ENCODE results near the gene CHRNA4. TPM values are rescaled to one million over a fixed set of nuclear protein-coding genes. Genes with fewer than 3 reads are reported as not detected.

The CHRNA4 gene
- total RNA-seq, 3 donors from 2014 or later (not counting 1 experiment from before 2014, with no cell fraction given), result not detected

DNA sequence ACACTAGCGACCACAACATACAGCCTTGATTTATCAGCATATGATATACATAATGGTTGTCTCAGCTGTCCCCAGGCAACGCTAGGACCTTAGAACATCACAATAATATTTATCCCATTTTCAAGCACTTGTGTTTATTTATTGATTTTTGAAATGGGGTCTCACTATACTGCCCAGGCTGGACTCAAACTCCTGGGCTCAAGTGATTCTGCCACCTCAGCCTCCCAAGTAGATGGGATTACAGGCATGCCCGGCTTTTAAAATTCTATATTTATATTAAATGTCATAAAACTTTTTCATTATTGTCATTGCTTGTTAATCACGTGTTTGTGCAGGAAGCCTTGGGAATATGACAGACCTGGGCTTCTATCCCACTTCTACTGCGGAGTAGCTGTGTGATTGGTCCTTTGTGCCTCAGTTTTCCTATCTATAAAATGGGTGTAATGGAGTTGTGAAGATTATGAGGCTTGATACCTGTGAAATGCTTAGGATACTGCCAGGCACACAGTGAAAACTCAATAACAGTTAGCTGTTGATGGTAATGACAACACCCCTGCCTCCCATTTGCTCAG lies 58.0 kb downstream of the CHRNA4 start:
- no peak overlapping the region for H3K4me3 Mint-ChIP-seq
- no peak for ATAC-seq

DNA sequence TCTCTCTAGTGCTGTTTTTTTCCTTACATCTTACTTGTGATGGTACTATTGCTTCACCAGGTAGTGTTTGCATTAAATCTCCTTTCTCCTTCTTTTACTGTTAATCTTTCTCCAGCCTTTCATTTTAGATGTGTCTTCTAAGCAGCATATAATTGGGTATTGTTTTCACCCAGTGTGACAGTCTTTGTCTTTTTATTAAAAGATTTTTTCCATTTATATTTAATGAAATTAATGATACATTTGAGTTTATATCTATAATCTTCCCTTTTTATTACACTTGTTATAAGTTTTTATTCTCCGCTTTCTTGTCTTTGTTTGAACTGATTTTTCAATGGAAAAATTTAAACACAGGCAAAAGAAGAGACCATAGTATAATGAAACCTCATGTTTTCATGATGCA lies 59.5 kb downstream of the CHRNA4 start:
- no CpG with 5 or more reads among the region's 1 CpG for WGBS (ENCODE audit: insufficient coverage)
- Histone ChIP-seq H3K36me3 (ENCODE audit: control insufficient read depth, insufficient read depth, low read length) (no peaks in the 10 kb centered on the region), H3K4me1 (ENCODE audit: control insufficient read depth, insufficient read depth, low read length) (no peaks in the 10 kb centered on the region), H3K4me3 (ENCODE audit: low read length) (no peak overlapping the region), H3K27ac (ENCODE audit: low read length) (no peak overlapping the region), H3K9me3 (ENCODE audit: control insufficient read depth, insufficient read depth, low read length) (no peaks in the 10 kb centered on the region), H3K27me3 (ENCODE audit: control insufficient read depth, insufficient read depth, low read length) (no peaks in the 10 kb centered on the region)
- Mint-ChIP-seq H3K36me3 (no peaks in the 10 kb centered on the region), H3K27me3 (ENCODE audit: low read depth in 2 of 2) (peaks cover 4 to 15% of the 10 kb centered on the region in 2 donors), H3K4me3 (no peak overlapping the region), H3K9me3 (peaks cover 4 to 6% of the 10 kb centered on the region in 2 donors), H3K27ac (no peak overlapping the region), H3K4me1 (no peaks in the 10 kb centered on the region)
- TF ChIP-seq, protein P1, sequence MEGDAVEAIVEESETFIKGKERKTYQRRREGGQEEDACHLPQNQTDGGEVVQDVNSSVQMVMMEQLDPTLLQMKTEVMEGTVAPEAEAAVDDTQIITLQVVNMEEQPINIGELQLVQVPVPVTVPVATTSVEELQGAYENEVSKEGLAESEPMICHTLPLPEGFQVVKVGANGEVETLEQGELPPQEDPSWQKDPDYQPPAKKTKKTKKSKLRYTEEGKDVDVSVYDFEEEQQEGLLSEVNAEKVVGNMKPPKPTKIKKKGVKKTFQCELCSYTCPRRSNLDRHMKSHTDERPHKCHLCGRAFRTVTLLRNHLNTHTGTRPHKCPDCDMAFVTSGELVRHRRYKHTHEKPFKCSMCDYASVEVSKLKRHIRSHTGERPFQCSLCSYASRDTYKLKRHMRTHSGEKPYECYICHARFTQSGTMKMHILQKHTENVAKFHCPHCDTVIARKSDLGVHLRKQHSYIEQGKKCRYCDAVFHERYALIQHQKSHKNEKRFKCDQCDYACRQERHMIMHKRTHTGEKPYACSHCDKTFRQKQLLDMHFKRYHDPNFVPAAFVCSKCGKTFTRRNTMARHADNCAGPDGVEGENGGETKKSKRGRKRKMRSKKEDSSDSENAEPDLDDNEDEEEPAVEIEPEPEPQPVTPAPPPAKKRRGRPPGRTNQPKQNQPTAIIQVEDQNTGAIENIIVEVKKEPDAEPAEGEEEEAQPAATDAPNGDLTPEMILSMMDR (IDR thresholded peaks at IDR 0.05), result no peak
- intact Hi-C loops (cut with micrococcal nuclease), result no loop called here
- ATAC-seq (no peak), DNase-seq (no peak)

More for the DNA sequence above, 58.0 kb downstream of the CHRNA4 start:
- H3K27me3 ChIP-seq (ENCODE audit: control insufficient read depth, insufficient read depth, low read length), result no peaks in the 10 kb centered on the region
- no peak overlapping the region for H3K4me3 ChIP-seq (ENCODE audit: low read length)
- intact Hi-C loops (cut with micrococcal nuclease), result no loop called here
- peaks cover 4 to 15% of the 10 kb centered on the region in 2 donors for H3K27me3 Mint-ChIP-seq (ENCODE audit: low read depth in 2 of 2)
- no peaks in the 10 kb centered on the region for H3K4me1 Mint-ChIP-seq
- H3K27ac ChIP-seq (ENCODE audit: low read length), result no peak overlapping the region
- peaks cover 4 to 6% of the 10 kb centered on the region in 2 donors for H3K9me3 Mint-ChIP-seq
- 87% methylated on average over 3 of the region's 5 CpGs for WGBS (ENCODE audit: insufficient coverage)
- H3K36me3 Mint-ChIP-seq, result no peaks in the 10 kb centered on the region
- DNase-seq, result no peak
- no peaks in the 10 kb centered on the region for H3K36me3 ChIP-seq (ENCODE audit: control insufficient read depth, insufficient read depth, low read length)
- H3K4me1 ChIP-seq (ENCODE audit: control insufficient read depth, insufficient read depth, low read length), result no peaks in the 10 kb centered on the region
- no peaks in the 10 kb centered on the region for H3K9me3 ChIP-seq (ENCODE audit: control insufficient read depth, insufficient read depth, low read length)
- TF ChIP-seq, protein P1 (IDR thresholded peaks at IDR 0.05), result no peak
- H3K27ac Mint-ChIP-seq, result no peak overlapping the region

DNA sequence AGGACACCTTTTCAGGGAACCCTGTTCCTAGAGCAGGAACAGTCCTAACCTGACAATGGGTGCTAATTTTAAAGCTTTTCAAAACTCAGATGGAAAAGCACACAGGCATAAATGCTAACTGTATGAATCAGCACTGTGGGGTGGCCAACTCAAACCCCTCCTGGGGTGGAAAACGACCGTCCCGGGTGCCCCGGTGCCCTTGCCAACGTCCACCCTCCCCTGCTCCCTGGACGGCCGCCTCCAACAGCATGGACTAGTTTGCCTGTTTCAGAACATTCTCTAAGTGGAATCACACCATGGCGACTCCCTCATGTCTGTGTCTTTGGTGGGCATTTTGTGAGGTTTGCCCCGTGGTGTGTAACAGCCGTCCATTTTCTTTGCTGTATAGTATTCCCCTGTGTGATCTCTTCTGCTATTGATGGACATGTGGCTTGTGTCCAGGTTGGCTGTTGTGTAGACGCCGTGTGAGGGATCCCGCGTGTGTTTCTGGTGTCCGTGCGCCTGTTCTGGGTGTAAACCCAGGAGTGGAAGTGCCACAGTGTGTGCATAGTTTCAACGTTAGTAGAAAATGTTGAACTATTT lies 62.3 kb downstream of the CHRNA4 start:
- DNase-seq (no peak), ATAC-seq (no peak)
- Mint-ChIP-seq H3K27ac (no peak overlapping the region), H3K9me3 (peaks cover 4 to 6% of the 10 kb centered on the region in 2 donors), H3K4me1 (no peaks in the 10 kb centered on the region), H3K4me3 (no peak overlapping the region), H3K27me3 (ENCODE audit: low read depth in 2 of 2) (peaks cover 8 to 9% of the 10 kb centered on the region in 2 donors), H3K36me3 (no peaks in the 10 kb centered on the region)
- WGBS (ENCODE audit: insufficient coverage), result 92% methylated on average over 17 of the region's 17 CpGs
- Histone ChIP-seq H3K9me3 (ENCODE audit: control insufficient read depth, insufficient read depth, low read length) (no peaks in the 10 kb centered on the region), H3K4me3 (ENCODE audit: low read length) (no peak overlapping the region), H3K27ac (ENCODE audit: low read length) (no peak overlapping the region), H3K27me3 (ENCODE audit: control insufficient read depth, insufficient read depth, low read length) (no peaks in the 10 kb centered on the region), H3K4me1 (ENCODE audit: control insufficient read depth, insufficient read depth, low read length) (peaks cover 5% of the 10 kb centered on the region), H3K36me3 (ENCODE audit: control insufficient read depth, insufficient read depth, low read length) (no peaks in the 10 kb centered on the region)
- intact Hi-C loops (cut with micrococcal nuclease), result no loop called here
- TF ChIP-seq, protein P1 (IDR thresholded peaks at IDR 0.05), result no peak

All from natural killer cell (primary cell).